ENCODE measurements around the gene PRKCA.
"Not testable (repeated sequence)": the region's sequence is repeated elsewhere in the genome, so short reads cannot be mapped to it uniquely, and the experiment has no call there.

The PRKCA gene

GRCh38 chr17:66469088-66469442 is 166.7 kb downstream of the PRKCA start:
- no peak for FAIRE-seq

GRCh38 chr17:66469461-66469860 is 167.0 kb downstream of the PRKCA start:
- FAIRE-seq, result no peak

- no peak for FAIRE-seq
These were observed 167.5 kb downstream of the PRKCA start for GRCh38 chr17:66469890-66470289.

GRCh38 chr17:66472123-66472522 is 169.7 kb downstream of the PRKCA start:
- no peak for FAIRE-seq

GRCh38 chr17:66474258-66474657 is 171.8 kb downstream of the PRKCA start:
- FAIRE-seq, result no peak

- FAIRE-seq, result no peak
These were observed 172.5 kb downstream of the PRKCA start for GRCh38 chr17:66474806-66475497.

GRCh38 chr17:66476014-66476413 is 173.6 kb downstream of the PRKCA start:
- no peak for FAIRE-seq

- FAIRE-seq, result no peak
These were observed 175.3 kb downstream of the PRKCA start for GRCh38 chr17:66477615-66478283.

- not testable (repeated sequence) for FAIRE-seq
These were observed 176.9 kb downstream of the PRKCA start for GRCh38 chr17:66479230-66479889.

- FAIRE-seq, result no peak
These were observed 177.8 kb downstream of the PRKCA start for GRCh38 chr17:66480243-66480642.

GRCh38 chr17:66480802-66481201 is 178.4 kb downstream of the PRKCA start:
- no peak for FAIRE-seq

- FAIRE-seq, result no peak
These were observed 178.9 kb downstream of the PRKCA start for GRCh38 chr17:66481271-66481670.

GRCh38 chr17:66483906-66484305 is 181.5 kb downstream of the PRKCA start:
- no peak for FAIRE-seq

- FAIRE-seq, result no peak
These were observed 183.0 kb downstream of the PRKCA start for GRCh38 chr17:66485309-66485947.

GRCh38 chr17:66487121-66487520 is 184.7 kb downstream of the PRKCA start:
- FAIRE-seq, result no peak

- FAIRE-seq, result no peak
These were observed 185.6 kb downstream of the PRKCA start for GRCh38 chr17:66487981-66488468.

GRCh38 chr17:66488864-66489263 is 186.5 kb downstream of the PRKCA start:
- FAIRE-seq, result no peak

- FAIRE-seq, result not testable (repeated sequence)
These were observed 187.2 kb downstream of the PRKCA start for GRCh38 chr17:66489576-66489975.

- FAIRE-seq, result no peak
These were observed 188.8 kb downstream of the PRKCA start for GRCh38 chr17:66491213-66491612.

GRCh38 chr17:66491665-66492064 is 189.3 kb downstream of the PRKCA start:
- FAIRE-seq, result no peak

GRCh38 chr17:66492080-66492479 is 189.7 kb downstream of the PRKCA start:
- FAIRE-seq, result no peak

- no peak for FAIRE-seq
These were observed 190.2 kb downstream of the PRKCA start for GRCh38 chr17:66492561-66493005.

All from endometrium (tissue), 2 donors.